ENCODE measurements around the gene CD48. TPM values are rescaled to one million over a fixed set of nuclear protein-coding genes. Genes with fewer than 3 reads are reported as not detected.

CD48 gene
- total RNA-seq, 1 donor from 2014 or later = 1.1 TPM

DNA sequence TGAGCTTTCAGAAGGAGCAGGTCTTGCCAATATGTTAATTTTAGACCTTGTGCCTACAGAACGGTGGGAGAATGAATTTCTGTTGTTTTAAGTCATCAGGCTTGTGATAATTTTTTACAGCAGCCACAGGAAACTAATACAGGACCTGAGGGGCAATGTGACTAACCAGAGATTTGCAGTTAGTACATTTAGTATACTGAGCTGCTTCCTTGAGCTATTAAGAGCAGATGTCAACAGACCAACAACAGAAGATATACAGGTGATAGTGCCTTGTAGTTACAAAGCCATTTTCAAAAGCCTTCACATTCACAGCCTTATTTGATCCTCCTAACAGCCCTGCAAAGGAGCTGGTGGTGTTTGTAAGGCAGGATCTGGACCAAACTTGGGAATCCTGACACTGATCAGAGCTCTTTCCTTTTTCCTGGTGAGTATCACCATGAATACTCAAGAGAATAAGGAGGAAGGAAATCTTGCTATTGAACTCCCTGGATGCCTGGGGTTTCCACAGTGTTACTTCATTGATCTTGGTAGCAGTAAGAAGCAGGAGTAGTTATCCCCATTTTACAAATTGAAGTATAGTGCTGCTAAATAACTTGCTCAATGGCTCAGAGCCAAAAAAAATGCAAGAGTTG, 60.1 kb downstream of the CD48 start:
- no peak for DNase-seq

DNA sequence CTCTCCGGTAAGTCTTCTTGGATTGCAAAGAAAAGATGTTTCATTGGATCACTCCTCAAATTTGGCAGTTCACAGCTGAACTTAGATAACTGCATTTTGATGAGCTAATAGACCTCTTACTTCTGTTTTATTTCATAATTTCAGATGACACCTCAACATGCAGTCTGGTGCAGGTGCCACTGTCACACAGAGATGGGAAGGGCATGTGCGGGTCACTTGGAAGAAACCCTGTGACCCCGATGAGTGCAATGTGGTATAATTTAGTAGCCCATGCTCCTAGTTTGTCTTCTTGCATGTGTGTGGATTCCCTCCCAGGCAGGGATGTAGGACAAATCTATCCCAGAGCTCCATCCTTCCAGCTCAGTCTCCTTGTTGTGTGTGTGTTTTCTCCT, 64.3 kb downstream of the CD48 start:
- DNase-seq = no peak

DNA sequence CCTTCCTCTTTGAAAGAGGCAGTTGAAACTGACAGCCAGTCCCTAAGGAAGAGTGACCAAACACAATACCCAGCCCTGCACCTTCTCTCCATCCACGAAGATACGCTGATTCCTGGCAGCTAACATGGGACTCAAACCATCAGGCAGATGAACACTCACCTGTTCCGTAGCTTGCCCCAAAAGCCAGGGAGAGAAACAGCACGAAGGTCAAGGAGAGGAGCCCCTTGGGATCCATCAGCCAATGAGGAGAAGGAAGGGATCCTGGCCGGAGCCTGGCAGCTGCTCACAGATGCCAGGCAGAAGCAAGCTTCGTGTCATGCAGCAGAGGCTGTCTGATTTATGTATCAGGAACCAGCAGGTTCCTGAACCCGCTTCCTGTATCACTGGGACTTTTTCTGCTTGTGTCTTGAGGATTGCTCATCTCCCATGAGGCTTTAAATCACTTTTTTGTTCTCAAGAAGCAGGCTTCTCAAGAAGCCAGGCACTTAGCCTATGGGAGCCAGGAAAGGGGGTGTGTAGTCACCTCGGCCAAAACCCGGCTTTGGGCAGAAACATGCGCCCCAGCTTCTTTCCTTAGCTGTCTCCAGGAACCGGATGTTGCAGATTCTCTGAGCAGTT, 64.8 kb downstream of the CD48 start, which contains the start of gene SLAMF1:
Gene SLAMF1, minus strand, starts transcription at position 334 of the 618 bp plus-strand sequence. Its CDS starts 99 bp downstream, at position 235.
- DNase-seq = no peak

DNA sequence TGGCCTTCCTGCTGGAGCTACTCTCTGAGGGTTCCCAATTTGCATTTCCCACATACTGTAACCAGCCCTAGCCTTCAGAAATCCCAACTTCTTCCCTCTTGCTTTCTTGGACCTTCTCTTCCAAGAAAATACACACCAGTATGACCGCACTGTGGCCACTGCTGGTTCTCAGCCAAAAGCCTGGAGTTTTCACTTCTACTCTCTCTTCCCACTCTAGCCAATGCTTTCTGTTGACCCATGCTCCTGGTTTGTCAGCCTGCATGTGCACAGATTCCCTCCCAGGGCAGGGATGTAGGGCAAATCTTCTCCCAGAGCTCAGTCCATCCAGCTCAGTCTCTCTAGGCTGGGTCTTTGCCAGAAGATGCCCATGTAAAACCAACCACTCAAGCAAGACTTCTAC, 65.4 kb downstream of the CD48 start:
- no peak for DNase-seq

DNA sequence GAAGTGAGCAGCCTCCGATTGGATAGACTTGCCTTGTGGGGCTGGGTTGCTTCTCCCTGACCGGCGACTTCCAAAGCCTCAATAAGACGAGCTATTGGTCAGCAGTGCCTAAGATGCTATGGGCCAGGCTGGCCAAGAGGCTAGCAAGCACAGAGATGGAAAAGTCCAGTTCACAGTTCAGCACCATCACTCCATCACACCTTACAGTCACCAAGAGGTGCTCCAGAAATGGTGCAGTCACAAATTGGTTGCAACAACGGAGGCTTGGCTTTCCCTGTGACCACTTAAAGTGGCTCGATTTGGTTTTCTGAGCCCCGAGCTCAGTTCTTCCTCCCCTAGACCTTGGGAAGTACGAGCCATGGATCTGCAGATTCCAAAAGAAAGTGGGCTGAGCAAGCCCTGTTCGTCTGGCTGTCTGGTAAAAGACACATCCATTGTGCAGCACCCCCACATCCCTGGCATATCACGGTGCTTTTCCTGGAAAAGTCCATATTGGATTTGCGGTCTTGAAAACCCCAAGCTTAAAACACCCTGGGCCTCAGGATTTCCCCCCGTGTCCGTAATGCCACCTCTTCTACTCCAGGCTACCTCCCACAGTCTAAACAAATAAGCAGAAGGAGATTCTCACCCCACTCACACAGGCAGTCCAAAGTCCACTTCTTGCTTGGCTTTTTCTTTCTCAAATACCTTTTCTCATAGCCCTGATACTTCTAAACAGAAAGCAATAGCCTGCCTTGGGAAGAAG, 66.1 kb downstream of the CD48 start:
- DNase-seq = no peak

DNA sequence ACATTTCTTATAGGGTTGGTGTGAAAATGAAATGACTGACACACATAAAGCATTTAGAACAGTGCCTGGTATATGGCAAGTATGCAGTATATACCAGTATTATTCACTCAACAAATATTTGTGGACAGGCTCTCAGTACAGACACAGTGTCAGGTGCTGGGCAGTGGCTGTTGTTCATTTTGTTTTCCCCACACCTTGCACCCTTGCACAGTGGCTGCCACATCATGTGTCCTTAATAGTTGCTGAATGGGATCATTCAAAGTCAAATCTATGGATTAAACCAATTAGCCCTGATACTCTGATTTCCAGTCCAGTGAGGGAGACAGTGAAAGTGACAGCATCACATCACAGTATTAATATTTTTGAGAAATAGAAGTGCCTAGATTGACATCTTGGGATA, 67.2 kb downstream of the CD48 start:
- DNase-seq = no peak

DNA sequence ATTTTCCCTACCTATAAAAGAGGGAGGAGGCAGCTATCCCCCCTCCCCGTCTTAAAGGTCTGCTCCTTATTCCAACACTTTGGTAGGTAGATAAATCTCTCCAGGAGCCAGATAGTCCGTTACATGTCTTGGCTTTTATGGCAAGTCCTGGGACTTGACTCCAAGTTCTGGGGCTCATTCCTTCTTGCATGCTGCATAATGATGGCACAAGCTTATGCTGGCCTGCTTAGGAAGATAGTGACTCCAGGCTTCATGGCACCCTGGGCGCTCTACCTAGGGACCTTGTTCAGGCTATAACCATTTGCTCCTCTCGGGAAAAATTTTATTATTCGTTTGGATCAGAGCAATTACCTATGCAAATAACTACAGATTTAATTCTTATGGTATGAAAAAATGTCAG, 68.5 kb downstream of the CD48 start:
- DNase-seq = no peak

DNA sequence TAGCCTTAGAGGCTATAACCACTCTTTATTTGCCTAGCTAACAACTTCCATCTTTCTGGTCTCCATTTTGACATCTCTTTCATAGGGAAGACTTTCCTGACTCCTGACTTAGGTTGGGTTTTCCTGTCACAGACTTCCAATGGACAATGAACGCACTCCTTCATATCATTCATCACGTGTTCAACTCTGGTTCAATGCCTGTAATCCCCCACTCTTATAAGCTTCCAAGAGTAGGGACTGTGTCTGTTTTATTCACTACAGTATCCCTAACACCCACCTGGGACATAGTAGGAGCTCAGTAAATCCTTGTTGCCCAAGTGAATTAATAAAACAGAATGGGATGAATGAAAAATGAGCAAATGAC, 69.4 kb downstream of the CD48 start:
- no peak for DNase-seq

DNA sequence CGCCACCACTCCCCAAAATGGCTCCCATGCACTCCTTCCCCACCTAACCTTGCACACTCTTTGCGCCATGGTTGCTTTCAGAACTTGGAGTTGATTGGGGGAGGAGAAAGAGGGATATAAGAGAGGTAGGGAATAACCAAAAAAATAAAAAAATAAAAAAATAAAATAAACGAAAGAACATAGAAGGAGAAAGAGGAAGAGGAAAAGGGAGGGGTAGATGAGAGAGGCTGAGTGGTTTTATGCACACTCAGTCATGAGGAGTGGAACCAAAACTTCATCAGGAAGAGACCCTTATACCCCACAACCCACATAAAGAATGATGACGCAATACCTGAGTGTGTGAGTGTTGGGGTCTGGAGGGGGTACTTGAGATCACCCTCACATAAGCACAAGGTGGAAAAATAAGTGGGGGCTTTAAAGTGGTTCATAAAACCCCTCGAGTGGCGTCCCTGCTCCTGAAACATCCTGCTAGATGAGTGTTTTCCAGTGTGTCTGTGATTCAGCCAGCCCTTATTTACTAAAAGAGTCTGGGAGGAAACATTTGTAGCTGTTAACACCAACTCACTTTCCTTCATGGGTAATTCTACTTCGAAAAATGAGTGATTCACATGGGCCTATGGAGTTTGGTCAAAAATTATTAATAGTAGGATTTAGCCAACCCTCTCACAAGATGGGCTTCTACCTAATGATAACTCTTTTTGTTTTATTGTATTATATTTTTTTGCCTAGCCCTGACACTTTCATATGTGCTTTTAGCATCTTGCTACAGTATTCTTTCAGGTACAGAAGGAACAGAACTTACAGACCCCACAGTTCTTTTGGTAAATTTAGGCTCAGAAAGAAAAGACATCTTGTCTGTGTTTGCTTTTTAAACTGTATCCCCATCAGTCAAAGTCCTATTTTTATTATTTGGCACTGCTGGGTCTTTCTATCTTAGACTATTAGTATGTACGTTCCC, 70.0 kb downstream of the CD48 start:
- no peak for DNase-seq

DNA sequence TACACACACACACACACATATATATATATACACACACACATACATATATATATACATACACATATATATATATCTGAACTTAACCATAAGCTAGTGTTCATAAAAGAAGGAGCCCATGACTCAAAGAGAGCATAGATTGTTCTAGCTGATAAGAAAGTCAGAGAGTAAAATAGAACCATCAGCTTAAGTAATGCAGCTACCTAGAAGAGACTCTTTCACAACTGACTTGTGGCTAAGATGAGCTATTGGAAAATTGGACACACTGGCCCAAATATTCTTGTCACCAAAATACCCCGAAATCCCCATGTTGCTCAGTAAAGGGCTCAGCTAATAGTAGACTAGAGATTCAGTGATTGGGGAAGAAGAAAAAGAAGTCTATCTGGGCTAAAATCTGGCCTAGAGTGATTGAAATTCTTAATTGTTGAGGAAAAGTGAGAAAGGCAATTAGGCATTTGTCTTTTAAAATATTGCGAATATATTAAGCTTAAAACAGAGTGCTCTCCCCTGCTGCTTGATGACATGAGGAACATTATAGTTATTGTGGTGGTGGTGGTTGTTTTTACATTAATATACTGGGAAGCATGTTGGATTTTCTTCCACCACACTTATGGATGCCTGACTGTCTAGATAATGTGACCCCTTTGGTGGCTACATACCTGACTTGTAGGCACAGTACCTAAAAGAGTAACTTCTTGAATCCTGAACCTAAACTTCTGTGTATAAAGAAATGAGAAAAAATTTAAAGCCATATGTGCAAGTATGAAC, 71.1 kb downstream of the CD48 start:
- DNase-seq = no peak

DNA sequence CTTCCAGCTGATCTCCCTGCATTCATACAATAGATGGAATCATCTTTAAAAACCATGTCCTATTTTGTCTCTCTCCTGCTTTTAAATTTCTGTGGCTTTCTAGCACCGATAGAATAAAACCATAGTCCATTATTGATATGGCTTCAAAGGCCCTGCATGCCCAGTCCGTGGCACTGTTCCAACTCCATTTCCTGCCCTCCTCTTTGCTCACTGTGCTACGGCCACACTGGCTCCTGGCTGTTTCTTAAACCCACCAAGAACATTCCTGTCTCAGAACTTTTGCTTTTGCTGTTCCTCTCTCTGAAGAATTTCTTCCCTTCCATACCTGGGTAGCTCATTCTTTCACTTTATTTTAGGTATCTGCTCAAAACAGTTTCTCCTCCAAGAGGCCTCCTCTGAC, 72.0 kb downstream of the CD48 start:
- DNase-seq = no peak

DNA sequence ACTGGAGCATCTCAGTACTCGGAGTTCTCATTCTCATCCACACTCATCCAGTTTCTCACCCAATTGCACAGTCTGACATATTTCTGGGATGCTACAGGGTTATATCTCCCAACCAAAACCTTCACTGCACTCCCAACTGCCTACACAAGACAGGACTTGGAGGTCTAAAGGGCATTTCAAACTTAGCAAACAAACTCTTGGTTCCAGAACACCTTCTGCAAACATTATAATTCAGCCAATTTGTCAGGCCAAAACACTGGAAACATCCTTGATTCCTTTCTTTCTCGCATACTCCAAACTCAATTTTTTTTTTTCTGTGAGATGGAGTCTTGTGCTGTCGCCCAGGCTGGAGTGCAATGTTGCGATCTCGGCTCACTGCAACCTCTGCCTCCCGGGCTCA, 72.7 kb downstream of the CD48 start:
- DNase-seq = no peak

DNA sequence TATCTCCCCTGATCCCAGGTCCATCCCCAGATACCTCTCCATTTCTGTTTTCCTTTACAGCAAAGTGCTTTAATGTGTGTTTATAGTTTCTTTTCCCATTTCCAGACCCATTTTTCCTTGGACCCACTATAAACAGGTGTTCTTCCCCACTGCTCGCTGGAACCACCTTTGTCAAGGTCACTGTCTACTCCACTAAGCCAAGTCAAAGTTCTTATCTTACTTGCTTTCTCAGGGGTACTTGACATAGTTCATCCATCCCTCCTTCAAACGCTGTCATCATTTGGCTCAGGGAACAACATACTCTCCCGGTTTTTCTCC, 73.1 kb downstream of the CD48 start:
- no peak for DNase-seq

DNA sequence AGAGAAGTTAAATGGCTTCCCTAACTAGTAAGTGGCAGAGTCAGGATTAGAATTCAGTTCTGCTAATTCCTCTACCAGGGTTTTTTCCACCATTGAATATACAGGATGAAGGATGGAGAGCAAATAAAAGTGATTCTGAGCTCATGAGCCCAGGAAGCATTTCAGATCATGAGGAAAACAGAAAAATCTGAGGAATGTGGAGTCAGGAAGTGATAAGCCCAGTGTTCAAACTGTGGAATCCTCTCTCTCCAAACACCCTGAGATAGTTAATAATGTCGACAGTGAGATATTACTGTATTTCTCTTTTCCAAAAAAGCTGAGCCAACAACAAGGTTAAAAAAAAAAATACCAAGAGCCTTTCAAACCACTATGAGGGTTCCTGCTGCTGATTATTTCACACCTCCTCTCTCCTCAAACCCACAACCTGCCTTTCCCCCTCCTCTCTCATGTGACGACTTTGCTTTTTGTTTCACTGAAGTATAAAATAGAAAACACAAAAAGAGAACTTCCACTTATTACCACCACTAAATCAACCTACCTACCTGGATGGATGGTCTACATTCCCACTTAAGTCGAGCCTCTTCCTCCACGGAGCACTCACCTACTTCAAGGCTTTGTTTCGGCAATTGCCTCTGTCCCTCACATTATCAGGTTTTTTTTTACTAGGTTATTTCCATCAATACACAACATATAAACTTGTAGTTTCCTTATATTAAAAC, 73.6 kb downstream of the CD48 start:
- no peak for DNase-seq

DNA sequence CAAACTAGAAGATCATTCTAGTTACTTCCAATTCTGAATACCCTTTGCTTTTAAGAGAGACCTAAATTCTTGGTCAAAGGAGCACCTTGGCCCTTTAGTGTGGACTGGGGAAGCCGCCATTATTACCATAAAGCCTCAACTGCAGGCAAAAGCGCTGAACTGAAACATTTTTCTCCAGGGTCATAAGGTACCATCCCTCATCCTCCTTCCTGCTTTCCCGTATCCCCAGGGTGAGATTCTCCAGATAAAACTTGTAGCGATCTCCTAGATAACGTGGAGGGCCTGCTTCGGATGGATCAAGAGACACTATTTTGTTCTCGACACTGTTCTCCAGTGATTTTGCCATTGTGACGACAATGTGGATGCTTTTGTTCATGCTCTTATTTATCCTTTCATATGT, 74.6 kb downstream of the CD48 start:
- no peak for DNase-seq

DNA sequence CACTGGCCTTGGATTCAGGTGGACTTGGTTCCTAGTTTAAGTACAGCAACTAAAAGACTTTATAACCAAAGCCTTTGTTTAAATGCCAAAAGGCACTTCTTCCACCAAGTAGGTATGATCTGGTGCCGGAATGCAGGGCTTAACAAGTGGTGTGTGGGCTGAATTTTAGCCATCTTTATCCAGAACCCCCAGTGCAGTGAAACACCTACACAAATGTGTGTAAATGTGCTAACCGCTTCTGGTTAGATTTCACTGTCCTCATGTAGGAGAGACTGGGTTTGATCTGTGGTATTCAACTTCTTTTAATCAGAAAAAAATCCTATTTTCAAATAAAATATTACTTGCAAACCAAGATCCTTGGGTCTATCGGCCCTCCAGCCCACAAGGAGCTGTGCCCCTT, 75.1 kb downstream of the CD48 start:
- no peak for DNase-seq

DNA sequence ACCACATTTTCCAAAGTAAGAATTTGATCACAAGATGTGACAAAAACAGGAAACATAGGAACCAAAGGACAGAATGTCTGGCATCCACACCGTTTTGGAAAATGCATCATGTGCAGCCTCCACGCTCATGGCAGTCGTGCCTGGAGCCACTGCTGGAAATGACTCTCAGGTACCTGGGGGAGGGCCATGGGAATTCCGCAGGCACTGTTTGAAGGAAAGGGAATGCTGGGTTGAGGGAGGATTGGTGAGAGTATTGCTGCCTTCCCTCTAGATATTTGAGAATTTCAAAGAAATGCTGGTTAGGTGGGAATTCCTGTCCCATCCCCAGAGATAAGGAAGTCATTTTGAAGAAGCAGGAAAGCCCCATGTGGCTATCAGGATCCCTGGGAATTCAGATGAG, 75.5 kb downstream of the CD48 start:
- DNase-seq = no peak

DNA sequence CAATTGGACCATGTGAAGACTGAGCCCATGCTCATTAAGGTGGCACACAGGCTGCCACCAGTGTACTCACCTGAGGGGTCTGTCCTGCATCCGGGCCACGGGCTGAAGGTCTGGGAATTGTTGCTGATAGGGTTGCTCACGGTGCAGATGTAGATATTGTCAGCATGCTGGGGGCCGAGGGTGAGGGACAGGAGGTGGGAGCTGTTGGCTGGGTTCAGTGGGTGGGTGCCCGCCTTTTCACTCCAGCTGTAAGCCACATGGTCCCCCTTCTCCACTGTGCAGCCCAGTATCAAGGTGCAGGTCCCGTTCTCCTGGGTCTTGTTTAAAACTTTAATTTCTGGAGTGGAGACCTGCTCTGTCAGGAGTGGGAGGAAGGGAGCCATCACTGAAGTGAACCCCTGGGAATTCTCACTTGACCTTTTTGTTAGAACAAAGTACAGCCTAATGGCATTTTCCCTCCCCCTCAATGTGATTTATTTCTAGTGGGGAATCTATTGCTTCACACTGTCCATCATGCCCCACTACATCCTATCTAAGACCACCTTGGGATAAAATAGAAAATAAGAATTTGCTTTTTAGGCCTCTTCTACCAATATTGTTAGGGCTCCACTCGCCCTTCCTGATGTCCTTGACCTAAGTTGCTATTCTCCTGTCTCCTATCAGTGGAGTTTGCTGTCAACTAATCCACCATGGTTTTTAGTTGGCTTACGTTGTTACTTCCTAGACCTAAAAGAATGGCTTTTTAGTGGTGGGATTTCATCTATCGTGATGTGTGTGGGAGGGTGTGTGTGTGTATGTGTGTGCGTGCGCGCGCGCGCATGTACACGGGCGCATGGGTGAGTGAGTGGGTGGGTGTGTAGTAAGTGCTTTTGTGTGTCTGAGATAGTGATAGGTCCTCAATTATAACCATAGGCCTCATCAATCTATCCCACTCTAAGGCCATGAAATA, 76.8 kb downstream of the CD48 start:
- no peak for DNase-seq

DNA sequence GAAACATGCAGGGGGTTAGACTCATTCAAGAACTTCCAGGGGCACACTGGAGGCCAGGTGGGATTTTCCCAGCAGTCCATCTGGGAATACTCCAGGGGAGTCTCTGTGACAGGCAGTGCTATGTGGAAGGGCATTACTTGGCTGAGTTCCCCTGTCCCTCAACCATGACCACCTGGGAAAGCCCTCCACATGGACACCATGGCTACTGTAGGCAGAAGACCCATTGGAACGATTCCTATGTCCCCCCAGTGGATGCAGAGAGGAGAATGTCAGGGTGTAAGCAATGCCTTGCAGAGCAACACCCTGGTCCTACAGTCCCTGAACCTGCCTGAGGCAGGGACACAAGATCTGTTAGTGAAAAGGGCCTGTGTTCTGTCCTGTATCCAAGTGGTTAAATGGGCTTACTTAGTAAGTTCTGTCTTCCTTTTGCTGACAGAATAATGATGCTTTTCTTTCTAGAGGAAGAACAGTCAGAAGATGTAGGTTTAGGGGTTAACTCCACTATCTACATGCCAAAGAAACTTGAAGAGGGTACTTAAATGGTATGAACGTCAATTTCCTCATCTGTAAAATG, 78.2 kb downstream of the CD48 start:
- DNase-seq = no peak
